H9 (cell line): Measurements from ENCODE around the gene SYS1. TPM values are rescaled to one million over a fixed set of nuclear protein-coding genes. Genes with fewer than 3 reads are reported as not detected.

Experiments used
- DNase-seq: peaks from one replicate; pipeline ENCODE4 v3.0.0-alpha.2; 2017
- H2AFZ ChIP-seq: one replicate; pipeline ENCODE4 v1.6.1; 2013; ENCODE audit warnings: mild to moderate bottlenecking, low read length, control low read depth, moderate library complexity
- H2AK5ac ChIP-seq: 2 replicates; pipeline ENCODE4 v1.6.1; 2013; ENCODE audit warnings: low read length, control low read depth, mixed read lengths; ENCODE audit not compliant: insufficient read length
- H2BK120ac ChIP-seq: one replicate; pipeline ENCODE4 v1.6.1; 2013; ENCODE audit warnings: low read depth, mild to moderate bottlenecking, low read length, control low read depth, inconsistent platforms; ENCODE audit not compliant: poor library complexity, severe bottlenecking
- H2BK12ac ChIP-seq: 2 replicates; pipeline ENCODE4 v1.6.1; 2013; ENCODE audit warnings: low read length, control low read depth, mixed read lengths, low read depth; ENCODE audit not compliant: insufficient read length
- H2BK15ac ChIP-seq: 2 replicates; pipeline ENCODE4 v1.6.1; 2013; ENCODE audit warnings: low read depth, low read length, control low read depth
- H2BK20ac ChIP-seq: one replicate; pipeline ENCODE4 v1.6.1; 2013; ENCODE audit warnings: low read depth, mild to moderate bottlenecking, low read length, control low read depth, inconsistent platforms; ENCODE audit not compliant: poor library complexity, severe bottlenecking
- H2BK5ac ChIP-seq: 2 replicates; pipeline ENCODE4 v1.6.1; 2013; ENCODE audit warnings: low read length, control low read depth, mixed read lengths; ENCODE audit not compliant: insufficient read length
- H3K14ac ChIP-seq: 2 replicates; pipeline ENCODE4 v1.6.1; 2013; ENCODE audit warnings: low read length, control low read depth; ENCODE audit not compliant: insufficient read depth
- H3K18ac ChIP-seq: 2 replicates; pipeline ENCODE4 v1.6.1; 2013; ENCODE audit warnings: low read depth, mild to moderate bottlenecking, mixed read lengths, low read length, control low read depth; ENCODE audit not compliant: insufficient read length
- H3K23ac ChIP-seq: 2 replicates; pipeline ENCODE4 v1.6.1; 2013; ENCODE audit warnings: low read length, control low read depth, mixed read lengths, low read depth; ENCODE audit not compliant: insufficient read length
- H3K23me2 ChIP-seq: 2 replicates; pipeline ENCODE4 v1.6.1; 2013; ENCODE audit warnings: low read depth, mild to moderate bottlenecking, mixed read lengths, low read length, control low read depth; ENCODE audit not compliant: insufficient read length, poor library complexity, severe bottlenecking
- H3K27ac ChIP-seq: 2 replicates; pipeline ENCODE4 v1.5.1; 2013; ENCODE audit warnings: low read length, control low read depth, mixed read lengths, low read depth; ENCODE audit not compliant: insufficient read length
- H3K27me3 ChIP-seq: 2 replicates; pipeline ENCODE4 v1.6.1; 2013; ENCODE audit warnings: low read length, control low read depth, inconsistent platforms; ENCODE audit not compliant: insufficient read depth
- H3K4ac ChIP-seq: 2 replicates; pipeline ENCODE4 v1.6.1; 2013; ENCODE audit warnings: low read depth, mild to moderate bottlenecking, control low read depth, inconsistent platforms, low read length, moderate library complexity
- H3K4me1 ChIP-seq: 2 replicates; pipeline ENCODE4 v1.6.1; 2013; ENCODE audit warnings: low read length, control low read depth, inconsistent platforms; ENCODE audit not compliant: insufficient read depth
- H3K4me2 ChIP-seq: 2 replicates; pipeline ENCODE4 v1.6.1; 2013; ENCODE audit warnings: low read length, control low read depth, mixed read lengths; ENCODE audit not compliant: insufficient read length, insufficient read depth
- H3K56ac ChIP-seq: 2 replicates; pipeline ENCODE4 v1.6.1; 2013; ENCODE audit warnings: low read depth, mild to moderate bottlenecking, mixed read lengths, low read length, control low read depth; ENCODE audit not compliant: insufficient read length
- H3K79me1 ChIP-seq: 2 replicates; pipeline ENCODE4 v1.6.1; 2013; ENCODE audit warnings: low read depth, mild to moderate bottlenecking, moderate library complexity, low read length, control low read depth, inconsistent platforms; ENCODE audit not compliant: insufficient read depth, poor library complexity, severe bottlenecking
- H3K79me2 ChIP-seq: 2 replicates; pipeline ENCODE4 v1.6.1; 2013; ENCODE audit warnings: low read length, control low read depth, inconsistent platforms; ENCODE audit not compliant: insufficient read depth
- H3K9ac ChIP-seq: 2 replicates; pipeline ENCODE4 v1.6.1; 2013; ENCODE audit warnings: low read length, control low read depth, mixed read lengths; ENCODE audit not compliant: insufficient read length; ENCODE audit errors: extremely low read depth
- H3K9me3 ChIP-seq: one replicate; pipeline ENCODE4 v1.6.1; 2013; ENCODE audit warnings: low read depth, low read length, inconsistent platforms; ENCODE audit not compliant: control insufficient read depth
- H3T11ph ChIP-seq: one replicate; pipeline ENCODE4 v1.6.1; 2013; ENCODE audit warnings: mild to moderate bottlenecking, low read length, control low read depth, inconsistent platforms
- H4K20me1 ChIP-seq: one replicate; pipeline ENCODE4 v1.6.1; 2013; ENCODE audit not compliant: control insufficient read depth, insufficient read length, insufficient read depth
- H4K5ac ChIP-seq: 2 replicates; pipeline ENCODE4 v1.6.1; 2013; ENCODE audit warnings: low read depth, mild to moderate bottlenecking, mixed read lengths, low read length, control low read depth; ENCODE audit not compliant: insufficient read length
- H4K8ac ChIP-seq: replicated peaks from 2 replicates; pipeline ENCODE4 v1.6.1; 2013; ENCODE audit warnings: low read length, control low read depth, mixed read lengths, low read depth; ENCODE audit not compliant: insufficient read length
- H4K91ac ChIP-seq: 2 replicates; pipeline ENCODE4 v1.6.1; 2013; ENCODE audit warnings: low read depth, mild to moderate bottlenecking, moderate library complexity, mixed read lengths, low read length, control low read depth; ENCODE audit not compliant: insufficient read length
- H3K27ac Mint-ChIP-seq, 3 experiments: 2 replicates in 2 of 3; 3 replicates in 1 of 3; pipeline ENCODE4 v1.8.0; 2020 to 2021; ENCODE audit warnings: mixed read lengths in 3 of 3, mild to moderate bottlenecking in 1 of 3, moderate library complexity in 1 of 3
- H3K27me3 Mint-ChIP-seq: 2 replicates; pipeline ENCODE4 v1.8.0; 2021; ENCODE audit warnings: low read depth, mild to moderate bottlenecking, moderate library complexity, mixed read lengths
- H3K36me3 Mint-ChIP-seq, 3 experiments: 2 replicates in 2 of 3; 3 replicates in 1 of 3; pipeline ENCODE4 v1.8.0; 2020 to 2021; ENCODE audit warnings: low read depth in 3 of 3, mixed read lengths in 3 of 3; ENCODE audit not compliant: insufficient read depth in 1 of 3
- H3K4me1 Mint-ChIP-seq, 2 experiments: 2 replicates each; pipeline ENCODE4 v1.8.0; 2020; ENCODE audit warnings: mixed read lengths in 2 of 2
- H3K4me3 Mint-ChIP-seq, 2 experiments: 2 replicates in 1 of 2; 3 replicates in 1 of 2; pipeline ENCODE4 v1.8.0; 2020 to 2021; ENCODE audit warnings: mild to moderate bottlenecking in 2 of 2, mixed read lengths in 2 of 2, moderate library complexity in 1 of 2
- H3K9me3 Mint-ChIP-seq, 2 experiments: 2 replicates in 1 of 2; 3 replicates in 1 of 2; pipeline ENCODE4 v1.8.0; 2020; ENCODE audit warnings: mild to moderate bottlenecking in 2 of 2, mixed read lengths in 2 of 2, moderate library complexity in 1 of 2
- CTCF ChIP-seq: fragments of 200-600 bp; sonication (generic); conservative IDR thresholded peaks from 3 replicates; pipeline ENCODE4 v1.8.0; 2021; ENCODE audit warnings: antibody characterized with exemption, mild to moderate bottlenecking
- WGBS: extraction: QIAGEN DNeasy Blood & Tissue Kit; methylation state at CpG from one replicate; pipeline ENCODE4 v1.1.7; 2013; ENCODE audit warnings: missing lambda C conversion rate, low lambda C conversion rate, mixed read lengths; ENCODE audit not compliant: insufficient read length; ENCODE audit errors: extremely low coverage; 5-methylcytosine and 5-hydroxymethylcytosine counted together
- total RNA-seq: library from RNA; stranded (reverse); gene quantifications from 2 replicates; pipeline ENCODE4 v1.2.1, GENCODE V29; 2021

SYS1 gene
- total RNA-seq, 1 experiment from 2014 or later = 21.0 TPM

- peaks cover 33 to 35% of the 10 kb centered on the region in 2 experiments for H3K4me1 Mint-ChIP-seq
- Histone ChIP-seq H3K4me2 (no peak overlapping the region), H2BK120ac (no peak overlapping the region), H2AK5ac (no peak overlapping the region), H3K27me3 (no peaks in the 10 kb centered on the region), H3K4ac (no peak overlapping the region), H3K4me1 (peaks cover 6% of the 10 kb centered on the region; the same call in 1 of the 2 replicates), H3K9ac (no peak overlapping the region), H4K8ac (no peak overlapping the region), H2BK15ac (no peak overlapping the region), H3K56ac (no peak overlapping the region), H3K18ac (no peak overlapping the region), H3K23me2 (peaks cover 9% of the 10 kb centered on the region), H4K20me1 (no peaks in the 10 kb centered on the region), H3K79me2 (no peaks in the 10 kb centered on the region; the same call in 1 of the 2 replicates), H4K91ac (no peak overlapping the region), H2BK12ac (no peak overlapping the region), H4K5ac (no peak overlapping the region), H3T11ph (no peak overlapping the region), H3K27ac (no peak overlapping the region), H2AFZ (no peak overlapping the region), H3K14ac (no peak overlapping the region), H3K79me1 (peaks cover 2% of the 10 kb centered on the region), H3K9me3 (no peaks in the 10 kb centered on the region), H2BK5ac (no peak overlapping the region), H2BK20ac (no peak overlapping the region), H3K23ac (no peak overlapping the region)
- H3K9me3 Mint-ChIP-seq = no peaks in the 10 kb centered on the region
- peaks cover 4 to 13% (median 4%) of the 10 kb centered on the region in 3 experiments; a peak in 6 of 7 replicates for H3K36me3 Mint-ChIP-seq
- H3K27me3 Mint-ChIP-seq = no peaks in the 10 kb centered on the region
- TF ChIP-seq CTCF = no peak
- H3K27ac Mint-ChIP-seq = no peak overlapping the region
- H3K4me3 Mint-ChIP-seq = no peak overlapping the region
- no peak for DNase-seq
- WGBS = no CpG with 5 or more reads among the region's 6 CpGs
These were observed 1.2 kb upstream of the SYS1 start for GRCh38 chr20:45361793-45362192.
